GM18520 (cell line): Measurements from ENCODE around the gene SLC29A1.
A peak's percentile ranks its signal among the peaks of the same experiment; 100 is the strongest.

Source experiments
- ATAC-seq: cut with Tn5 transposase; IDR thresholded peaks from one replicate; pipeline ENCODE4 v1.9.1; 2021; ENCODE audit not compliant: unreplicated experiment

Gene SLC29A1

DNA sequence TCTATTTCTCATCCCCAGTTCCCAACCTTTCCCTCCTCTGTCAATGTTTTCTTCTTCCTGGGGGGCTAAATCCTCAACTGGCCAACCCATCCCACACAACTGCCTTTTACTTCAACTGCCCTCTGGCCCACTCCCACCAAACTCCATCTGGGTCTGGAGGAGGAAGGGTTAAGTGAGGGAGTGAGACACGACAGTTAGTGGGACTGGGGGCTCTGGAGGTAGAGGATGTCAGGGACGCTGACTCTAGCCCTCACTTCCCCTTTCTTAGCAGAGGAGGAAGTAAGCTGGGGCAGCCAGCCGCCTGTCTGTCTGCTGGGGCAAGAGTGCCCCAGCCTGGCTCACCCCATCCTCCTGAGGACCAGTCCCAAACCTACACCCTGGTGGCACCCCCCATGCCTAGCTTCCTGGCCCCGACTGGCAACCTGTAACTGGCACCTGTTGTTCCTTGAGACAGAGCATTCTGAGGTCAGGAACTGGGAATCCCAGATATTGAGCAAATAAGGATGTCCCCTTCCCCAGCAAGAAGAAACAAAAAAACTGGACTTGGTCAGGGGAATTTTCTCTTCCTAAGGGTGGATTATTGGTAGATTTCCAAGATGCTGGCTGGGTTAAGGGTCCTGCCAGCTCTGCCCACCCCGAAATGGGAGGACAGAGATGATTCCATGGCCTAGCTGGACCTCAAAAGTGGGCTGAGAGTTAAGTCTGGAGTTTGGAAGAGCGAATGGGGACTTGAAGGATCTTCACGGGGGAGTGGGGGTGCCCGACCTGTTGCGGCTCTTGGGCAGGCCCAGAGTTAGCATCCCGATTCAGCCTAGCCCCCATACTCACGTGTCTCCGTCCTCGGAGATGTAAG lies 41.0 kb downstream of the SLC29A1 start:
- no peak for ATAC-seq

DNA sequence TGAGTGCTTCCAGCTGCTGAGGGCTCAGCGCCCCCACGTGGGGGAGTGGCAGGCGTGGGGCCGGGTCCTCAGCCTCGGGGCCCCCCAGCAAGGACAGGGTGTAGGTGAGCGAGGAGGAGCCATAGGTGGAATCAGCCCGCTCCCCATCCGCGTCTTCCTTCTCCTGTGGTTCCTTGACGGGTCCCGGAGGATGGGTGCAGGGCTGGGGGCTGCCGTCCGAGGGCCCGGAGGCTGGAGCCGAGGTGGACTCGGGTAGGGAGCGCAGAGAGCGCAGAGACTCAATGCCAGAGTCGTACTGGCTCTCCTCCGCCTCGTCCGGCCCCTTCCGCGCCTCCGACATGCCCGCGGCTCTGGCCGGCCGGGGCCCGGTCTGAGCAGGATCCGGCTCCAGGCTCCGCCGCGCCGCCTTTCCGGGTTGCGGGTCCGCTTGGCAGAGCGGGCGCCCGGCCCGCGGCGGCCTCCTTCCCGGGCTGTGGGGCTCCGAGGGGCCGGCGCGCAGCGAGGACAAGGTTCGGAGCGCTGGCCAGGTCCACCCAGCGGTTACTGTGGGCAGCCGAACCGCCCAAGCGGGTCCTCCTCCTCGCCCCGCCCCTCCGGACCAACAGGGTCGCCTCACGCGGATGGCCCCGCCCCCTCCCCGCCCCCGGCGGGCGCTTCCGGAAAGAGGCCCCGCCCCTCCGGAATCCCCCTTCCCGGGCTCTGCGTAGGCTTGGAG lies 41.8 kb downstream of the SLC29A1 start, which contains the start of gene NFKBIE:
TSS of gene NFKBIE (minus strand) at position 545 of the 715 bp plus-strand sequence. CDS start at position 340, 205 bp downstream.
- peak; percentile 37 for ATAC-seq

DNA sequence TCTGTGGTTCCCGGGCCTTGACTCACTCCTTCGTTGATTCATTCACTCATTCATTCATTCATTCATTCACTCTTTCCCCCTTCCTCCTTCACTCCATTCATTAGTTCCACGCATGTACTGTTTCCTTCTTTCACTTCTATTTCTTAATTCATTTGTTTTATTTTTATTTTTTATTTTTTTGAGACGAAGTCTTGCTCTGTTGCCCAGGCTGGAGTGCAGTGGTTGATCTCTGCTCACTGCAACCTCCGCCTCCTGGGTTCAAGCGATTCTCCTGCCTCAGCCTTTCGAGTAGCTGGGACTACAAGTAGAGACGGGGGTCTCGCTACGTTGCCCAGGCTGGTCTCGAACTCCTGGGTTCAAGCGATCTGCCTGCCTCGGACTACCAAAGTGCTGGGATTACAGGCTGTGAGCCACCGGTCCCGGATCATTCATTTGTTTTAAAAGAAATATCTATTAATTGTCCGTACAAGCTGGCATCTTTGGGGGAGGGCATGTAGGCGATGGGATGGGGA lies 42.4 kb downstream of the SLC29A1 start:
- ATAC-seq, result no peak

DNA sequence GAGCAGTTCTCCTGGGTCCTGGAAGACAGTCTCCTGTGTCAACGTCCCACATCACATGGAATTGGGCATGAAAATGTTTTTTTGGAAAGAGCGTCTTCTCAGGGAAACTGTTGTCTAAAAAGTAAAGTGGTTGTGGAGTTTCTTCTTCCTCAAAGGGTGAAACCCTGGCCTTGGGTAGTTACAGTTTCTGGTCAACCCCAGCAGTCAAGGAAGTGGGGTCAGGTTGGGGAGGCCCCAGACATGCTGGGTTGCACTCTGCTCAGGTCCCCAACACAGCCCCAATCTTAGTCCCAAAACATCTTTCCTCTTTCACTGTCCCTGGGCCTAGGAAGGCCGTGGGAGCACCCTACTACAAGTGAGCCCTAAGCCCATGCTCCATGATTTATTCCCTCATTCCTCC lies 43.0 kb downstream of the SLC29A1 start:
- no peak for ATAC-seq

DNA sequence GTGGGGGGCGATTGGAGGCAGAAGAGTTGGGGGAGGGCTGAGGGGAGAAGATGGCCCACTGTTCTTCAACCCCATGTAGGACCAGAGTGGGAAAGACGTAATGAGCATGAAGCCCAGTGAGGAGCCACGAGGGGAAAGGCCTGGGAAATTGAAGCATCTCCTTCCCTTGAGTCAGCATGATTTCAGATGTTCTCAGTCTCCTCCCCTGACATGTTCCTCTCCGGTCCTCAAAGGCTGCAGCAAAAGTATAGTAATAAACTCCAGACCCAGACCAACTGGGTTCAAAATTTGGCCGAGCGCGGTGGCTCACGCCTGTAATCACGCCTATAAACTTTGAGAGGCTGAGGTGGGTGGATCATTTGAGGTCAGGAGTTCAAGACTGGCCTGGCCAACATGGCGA lies 43.9 kb downstream of the SLC29A1 start:
- no peak for ATAC-seq

DNA sequence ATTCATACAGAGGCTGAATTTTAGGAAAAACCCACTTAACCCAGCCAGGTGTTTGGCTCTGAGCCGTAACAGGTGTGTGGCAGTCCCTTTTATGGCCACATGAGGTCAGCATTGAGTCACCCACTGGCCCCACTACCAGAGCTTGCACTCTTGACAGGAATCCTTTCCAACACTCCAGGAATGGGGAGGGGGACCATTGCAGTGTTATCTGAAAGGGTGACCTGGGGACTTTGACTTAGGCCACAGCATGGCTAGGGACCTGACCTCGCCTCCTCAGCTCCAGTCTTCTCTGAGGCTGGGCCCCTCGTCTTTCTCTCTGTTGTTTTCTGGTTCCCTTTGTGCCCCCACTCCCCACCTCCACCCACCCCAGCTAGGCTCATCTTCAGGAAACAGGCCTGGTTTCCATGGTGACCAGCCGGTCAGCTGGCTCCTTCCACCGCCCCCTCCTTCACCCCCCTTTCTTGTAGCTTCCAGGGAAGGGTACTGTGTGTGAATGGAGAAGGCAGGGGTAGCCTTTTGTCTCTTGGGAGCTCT lies 44.8 kb downstream of the SLC29A1 start:
- ATAC-seq, result no peak

DNA sequence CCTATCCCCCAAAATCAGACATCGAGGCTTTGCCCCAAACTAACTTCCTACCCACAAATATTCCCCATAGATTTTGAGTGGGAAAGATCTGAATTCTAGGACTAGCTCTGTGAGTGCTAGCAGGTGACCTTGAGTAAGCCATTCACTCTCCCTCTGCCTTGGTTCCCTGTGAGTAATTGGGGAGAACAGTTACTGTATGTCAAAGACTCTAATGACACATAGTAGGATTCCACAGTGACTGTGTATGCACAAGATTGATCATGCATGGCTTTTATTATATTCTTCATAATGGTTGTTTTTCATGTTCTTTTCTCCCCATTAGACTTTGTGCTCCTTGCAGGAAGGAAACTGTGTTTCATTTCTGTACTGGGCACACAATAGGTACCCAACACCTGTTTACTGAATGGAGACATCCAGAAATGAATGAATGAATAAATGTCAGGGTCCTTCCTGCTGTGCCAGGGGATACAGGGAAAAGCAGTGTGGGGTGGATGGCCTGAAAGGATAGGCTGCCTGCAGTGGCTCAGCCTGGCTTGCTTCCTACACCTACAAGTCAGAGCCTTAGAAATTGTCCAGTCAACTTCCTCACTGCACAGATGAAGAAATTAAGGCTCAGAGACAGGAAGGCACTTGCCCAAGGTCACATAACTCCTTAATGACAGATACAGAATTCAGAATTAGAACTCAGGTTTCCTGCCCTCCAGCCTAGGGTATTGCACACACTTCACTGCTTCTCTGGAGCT lies 46.0 kb downstream of the SLC29A1 start:
- ATAC-seq, result no peak

DNA sequence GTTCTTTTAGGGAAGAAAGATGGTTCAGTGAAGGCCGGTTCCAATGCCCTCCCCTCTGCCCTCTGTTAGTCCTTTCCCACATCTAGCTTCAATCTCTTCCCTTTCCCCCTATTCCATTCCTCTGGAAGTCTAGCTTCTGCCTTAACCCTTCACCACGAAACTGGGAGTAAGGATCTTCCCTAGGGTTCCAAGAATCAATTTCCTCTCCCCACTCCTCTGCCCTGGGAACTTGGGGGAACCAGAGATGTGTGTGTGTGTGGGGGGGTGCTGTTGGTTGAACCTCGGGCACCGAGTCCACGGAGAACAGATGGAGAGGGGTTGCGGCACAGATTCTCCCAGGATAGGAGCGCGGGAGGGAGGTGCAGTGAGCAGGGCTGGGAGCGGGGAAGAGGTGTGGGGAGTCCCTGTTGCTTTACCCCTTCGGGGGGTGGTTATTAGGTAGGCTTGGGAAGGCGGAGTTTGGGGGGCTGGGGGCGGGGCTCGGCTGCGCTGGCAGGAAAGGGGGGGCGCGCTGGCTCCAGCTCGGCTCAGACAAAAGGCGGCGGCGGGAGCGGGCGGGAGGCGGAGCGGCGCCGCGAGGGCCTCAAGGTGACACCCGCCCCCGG lies 46.6 kb downstream of the SLC29A1 start, which contains the start of gene TMEM151B:
TSS of gene TMEM151B (plus strand) at position 530 of the 605 bp plus-strand sequence. CDS start 293 bp downstream, outside the sequence.
- ATAC-seq, result no peak

DNA sequence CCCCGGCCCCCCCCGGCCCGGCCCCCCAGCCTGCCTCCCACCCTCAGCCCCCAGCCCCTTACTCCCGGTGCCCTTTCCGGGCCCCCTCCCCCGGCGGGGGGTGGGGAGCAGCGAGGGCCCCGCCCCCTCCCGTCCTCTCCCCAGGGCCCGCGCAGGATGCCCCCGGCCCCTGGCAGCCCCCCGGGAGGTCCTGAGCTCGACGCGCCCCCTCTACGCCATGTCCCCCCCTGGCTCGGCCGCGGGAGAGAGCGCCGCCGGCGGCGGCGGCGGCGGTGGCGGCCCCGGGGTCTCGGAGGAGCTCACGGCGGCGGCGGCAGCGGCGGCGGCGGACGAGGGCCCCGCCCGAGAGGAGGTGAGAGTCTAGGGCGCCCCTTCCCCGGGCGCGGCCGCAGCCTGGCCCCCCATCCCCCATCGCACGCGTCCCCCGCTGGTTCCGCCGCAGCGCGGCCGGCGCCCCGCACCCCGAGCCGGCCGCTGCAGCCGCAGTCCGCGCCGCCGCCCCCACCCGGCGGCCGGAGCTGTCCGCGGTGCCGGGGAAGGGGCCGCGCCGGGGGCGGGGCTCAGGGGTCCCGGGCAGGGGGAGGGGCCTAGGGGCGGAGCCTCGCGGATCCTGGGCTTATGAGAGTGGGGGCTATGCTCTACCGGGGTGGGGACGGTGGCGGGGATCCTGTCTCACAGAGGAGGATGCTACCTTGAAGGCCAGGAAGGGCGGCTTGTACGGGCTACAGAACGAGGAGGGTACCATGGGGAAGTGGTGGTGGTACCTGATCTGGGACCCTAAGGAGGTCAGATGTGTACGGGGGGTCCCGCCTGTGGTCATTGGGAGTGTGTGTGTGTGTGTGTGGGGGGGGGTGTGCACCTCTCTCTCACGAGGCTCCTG lies 47.4 kb downstream of the SLC29A1 start:
- ATAC-seq, result no peak

DNA sequence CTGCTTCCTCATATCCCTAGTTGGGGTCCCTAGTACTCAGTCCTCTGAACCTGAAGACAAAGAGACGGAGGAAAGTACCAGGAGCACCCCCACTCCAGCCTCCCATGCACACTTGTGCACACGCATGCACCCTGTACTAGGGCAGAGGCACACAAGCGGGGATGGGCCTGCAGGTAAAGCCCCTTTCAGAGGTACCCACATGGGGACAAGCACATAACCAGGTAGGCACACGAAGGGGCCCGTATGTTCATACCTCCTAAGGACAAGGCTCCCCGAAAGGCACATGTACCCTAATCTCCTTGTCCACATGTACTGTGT lies 48.0 kb downstream of the SLC29A1 start:
- ATAC-seq, result no peak

DNA sequence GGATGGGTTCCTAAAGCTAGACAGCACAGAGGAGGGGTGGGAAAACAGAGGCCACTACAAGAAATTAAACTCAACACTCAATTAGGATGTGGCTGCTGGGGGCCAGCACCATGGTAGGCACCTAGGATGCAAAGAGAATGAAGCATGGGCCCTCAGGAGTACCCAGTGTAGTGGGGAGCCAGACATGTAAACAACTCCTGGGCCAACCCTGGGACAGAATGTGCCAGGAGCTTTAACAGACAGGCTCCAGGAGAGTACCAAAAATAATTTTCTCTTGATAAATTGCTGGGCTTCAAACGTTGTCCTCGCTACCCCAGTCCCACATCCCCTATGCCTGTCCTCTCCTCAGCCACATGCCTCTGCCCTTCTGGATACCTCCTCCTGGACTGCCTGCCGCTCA lies 48.5 kb downstream of the SLC29A1 start:
- no peak for ATAC-seq

DNA sequence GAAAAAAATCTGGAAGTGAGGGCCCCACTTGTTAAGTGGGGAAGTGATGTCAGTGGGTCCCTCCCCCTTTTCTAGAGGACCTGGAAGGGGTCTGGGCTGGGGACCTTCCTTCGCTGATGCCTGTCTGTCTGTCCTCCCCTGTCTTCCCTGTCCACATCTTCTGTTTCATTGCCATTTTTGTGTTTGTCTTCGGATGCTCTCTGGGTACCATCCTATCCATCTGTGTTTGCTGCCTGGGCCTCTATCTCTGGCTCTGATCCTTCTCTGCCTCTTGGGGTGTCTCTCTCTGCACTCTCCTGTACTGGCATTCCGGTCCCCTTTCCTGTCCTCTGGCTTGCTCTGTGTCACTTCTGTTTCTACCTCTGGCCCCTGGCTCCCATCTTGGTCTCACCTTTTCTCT lies 49.1 kb downstream of the SLC29A1 start:
- no peak for ATAC-seq

DNA sequence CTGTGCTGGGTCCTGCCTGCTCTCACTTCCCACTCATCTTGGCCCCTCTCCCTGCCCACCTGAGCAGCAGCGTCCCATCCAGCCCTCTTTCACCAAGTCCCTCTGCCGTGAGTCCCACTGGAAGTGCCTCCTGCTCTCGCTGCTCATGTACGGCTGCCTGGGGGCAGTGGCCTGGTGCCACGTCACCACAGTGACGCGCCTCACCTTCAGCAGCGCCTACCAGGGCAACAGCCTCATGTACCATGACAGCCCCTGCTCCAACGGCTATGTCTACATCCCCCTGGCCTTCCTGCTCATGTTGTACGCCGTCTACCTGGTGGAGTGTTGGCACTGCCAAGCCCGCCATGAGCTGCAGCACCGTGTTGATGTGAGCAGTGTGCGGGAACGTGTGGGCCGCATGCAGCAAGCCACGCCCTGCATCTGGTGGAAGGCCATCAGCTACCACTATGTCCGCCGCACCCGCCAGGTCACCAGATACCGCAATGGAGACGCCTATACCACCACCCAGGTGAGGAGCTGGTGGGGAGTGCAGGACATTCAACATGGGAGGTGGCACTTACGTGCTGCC lies 49.7 kb downstream of the SLC29A1 start:
- no peak for ATAC-seq

DNA sequence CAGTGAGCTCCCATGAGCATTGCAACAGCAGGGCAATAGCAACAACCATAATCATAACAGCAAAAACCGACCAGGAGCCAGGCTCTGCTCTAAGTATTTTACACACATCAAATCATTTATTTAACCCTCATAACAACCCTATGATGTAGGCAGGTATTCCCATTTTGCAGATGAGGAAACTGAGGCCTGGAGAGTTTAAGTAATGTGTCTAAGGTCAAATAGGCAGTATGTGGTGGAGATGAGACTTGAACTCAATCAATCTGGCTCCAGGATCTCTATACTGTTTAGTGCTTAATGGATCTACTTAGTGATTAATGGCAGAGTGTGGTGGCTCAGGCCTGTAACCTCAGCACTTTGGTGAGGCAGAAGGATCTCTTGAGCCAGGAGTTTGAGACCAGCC lies 50.2 kb downstream of the SLC29A1 start:
- no peak for ATAC-seq

DNA sequence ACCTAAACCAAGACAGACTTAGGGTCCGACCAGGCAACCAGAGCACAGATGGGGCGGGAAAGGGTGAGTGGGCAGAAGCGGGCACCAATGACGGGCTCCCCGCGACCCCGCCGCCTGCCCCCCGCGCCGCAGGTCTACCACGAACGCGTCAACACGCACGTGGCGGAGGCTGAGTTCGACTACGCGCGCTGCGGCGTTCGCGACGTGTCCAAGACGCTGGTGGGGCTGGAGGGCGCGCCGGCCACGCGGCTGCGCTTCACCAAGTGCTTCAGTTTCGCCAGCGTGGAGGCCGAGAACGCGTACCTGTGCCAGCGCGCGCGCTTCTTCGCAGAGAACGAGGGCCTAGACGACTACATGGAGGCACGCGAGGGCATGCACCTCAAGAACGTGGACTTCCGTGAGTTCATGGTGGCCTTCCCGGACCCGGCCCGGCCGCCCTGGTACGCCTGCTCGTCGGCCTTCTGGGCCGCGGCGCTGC lies 51.9 kb downstream of the SLC29A1 start:
- ATAC-seq, result no peak

DNA sequence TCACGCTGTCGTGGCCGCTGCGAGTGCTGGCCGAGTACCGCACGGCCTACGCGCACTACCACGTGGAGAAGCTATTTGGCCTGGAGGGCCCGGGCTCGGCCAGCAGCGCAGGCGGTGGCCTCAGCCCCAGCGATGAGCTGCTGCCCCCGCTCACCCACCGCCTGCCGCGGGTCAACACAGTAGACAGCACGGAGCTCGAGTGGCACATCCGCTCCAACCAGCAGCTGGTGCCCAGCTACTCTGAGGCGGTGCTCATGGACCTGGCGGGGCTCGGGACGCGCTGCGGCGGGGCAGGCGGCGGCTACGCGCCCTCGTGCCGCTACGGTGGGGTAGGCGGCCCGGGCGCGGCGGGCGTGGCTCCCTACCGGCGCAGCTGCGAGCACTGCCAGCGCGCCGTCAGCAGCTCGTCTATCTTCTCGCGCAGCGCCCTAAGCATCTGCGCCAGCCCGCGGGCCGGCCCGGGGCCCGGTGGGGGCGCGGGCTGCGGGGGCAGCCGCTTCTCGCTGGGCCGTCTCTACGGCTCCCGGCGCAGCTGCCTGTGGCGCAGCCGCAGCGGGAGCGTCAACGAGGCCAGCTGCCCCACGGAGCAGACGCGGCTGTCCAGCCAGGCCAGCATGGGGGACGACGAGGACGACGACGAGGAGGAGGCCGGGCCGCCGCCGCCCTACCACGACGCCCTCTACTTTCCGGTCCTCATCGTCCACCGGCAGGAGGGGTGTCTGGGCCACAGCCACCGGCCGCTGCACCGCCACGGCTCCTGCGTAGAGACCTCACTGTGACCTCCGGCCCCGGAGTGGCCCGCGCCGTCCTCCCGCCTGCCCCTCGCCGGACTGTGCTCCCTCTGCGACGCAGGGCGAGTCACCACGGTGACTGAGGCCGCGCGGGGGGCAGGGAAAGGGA lies 52.6 kb downstream of the SLC29A1 start:
- no peak for ATAC-seq

DNA sequence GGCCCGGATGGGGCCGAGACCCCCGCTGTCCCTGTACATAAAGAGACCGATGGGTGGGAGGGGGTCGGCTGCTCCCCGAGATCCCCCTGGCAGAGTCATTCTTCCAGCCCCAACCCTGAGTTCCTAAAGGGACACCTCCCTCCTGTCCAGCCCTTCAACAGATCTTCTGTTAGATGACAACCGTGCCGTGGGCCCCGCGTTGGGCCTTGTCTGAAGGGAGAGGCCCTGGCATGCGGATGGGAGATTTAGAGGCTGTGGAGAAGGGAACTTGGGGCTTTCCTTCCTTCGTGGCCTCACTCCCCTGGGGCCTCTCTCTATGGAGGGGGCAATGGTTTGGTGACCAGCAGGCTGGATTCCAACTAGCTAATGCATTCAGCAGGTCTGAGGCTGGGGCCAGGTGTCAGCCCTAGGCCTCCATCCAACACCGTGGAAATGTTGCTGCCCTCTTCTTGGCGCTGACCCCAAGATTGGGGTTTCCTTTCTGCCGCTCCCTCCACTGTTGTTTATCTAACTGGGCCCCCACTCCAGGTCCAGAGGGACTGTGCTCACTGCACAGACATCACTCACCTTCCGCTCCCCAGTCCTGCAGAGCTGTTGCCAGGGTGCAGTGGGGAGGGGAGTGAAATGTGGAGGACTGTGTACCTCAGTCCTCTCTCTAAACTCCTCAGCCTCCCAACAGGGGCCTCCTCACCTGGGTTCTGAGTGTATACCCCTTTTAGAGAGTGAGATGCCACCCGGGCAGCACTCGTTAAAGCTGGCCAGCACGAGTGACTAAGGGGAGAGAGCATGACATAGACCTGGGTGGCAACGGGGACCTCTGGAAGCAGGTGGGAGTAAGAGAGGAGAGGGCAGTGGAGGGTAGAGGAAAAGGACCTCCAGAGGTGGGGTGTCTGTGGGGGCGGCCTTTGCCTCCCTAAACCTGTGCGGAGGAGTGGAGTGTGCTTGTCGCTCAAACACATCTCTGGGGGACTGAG lies 53.6 kb downstream of the SLC29A1 start:
- no peak for ATAC-seq
